ENCODE data around the gene CCNK.

Gene CCNK

DNA sequence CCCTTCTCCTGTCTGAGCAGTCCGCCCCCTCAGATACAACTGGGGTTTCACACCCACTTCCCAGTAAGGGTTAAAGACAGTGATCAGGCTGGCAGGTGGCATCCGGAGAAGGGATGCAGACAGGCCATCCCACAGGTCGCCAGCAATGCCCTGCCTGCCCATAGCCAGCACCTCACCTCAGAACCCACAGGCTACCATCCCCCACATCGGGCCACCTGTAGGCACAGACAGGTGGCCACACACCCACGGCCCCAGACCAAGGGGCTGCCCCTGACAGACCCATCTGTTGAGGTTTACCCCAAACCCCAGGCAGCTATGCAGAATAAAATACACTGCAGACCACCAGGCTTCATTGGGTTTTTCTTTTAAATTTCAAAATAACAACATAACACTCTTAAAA lies 57.5 kb downstream of the CCNK start:
- DNase-seq, result no peak

DNA sequence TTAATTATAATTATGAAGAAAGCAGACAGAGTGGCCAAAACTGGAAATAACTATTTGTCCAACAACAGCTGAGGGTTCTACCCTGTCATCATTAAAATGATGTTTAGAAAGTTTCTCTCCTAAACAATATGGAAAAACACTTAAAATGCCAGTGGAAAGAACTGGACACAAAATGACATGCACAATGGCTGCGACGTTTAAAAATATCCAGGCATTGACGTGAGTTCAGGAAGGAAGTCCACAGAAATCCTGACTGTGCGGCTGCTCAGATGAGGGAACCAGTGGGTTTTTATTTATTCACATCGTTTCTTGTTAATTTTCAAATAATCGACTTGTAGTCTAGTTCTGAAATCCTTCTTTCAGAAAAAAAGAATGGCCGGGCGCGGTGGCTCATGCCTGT lies 58.3 kb downstream of the CCNK start:
- no peak for DNase-seq

DNA sequence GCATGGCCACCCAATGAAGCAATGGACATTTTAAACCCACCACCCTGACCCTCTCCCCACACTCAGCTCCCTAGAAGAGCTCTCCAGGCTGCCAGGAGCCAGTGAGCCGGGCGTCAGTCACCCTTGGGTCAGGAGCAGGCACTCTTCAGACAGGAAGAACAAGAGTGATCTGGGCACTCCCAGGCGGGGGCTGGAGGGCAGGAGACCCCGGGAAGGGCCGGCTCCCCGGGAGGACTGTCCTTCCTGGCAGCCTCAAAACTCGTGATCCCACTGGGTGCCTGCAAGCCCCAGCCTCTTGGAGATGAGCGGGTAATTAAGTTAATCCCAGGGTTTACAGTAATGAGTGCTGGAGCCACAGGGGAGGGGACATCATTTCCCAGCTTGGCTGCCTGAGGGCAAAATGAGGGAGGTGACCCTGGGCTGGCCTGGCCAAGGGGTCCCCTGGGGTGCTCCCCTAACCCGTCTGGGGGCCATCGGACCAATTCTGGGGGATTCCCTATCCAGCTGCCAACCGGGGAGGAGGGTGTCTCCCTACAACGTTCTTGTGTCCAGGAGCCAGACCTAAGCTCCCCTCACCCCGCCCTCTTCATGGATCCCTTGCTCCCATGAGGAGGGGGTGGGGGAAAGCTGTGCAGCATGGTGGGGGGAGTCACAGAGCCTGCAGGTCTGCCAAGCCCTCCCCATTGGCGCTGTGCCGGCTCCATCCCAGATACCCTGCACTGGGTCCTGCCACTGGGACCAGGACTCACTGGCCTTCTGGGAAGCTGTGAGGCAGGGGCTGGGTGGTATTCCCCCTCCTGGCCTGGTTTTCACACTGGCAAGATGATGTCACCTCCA lies 59.2 kb downstream of the CCNK start:
- DNase-seq, result no peak

DNA sequence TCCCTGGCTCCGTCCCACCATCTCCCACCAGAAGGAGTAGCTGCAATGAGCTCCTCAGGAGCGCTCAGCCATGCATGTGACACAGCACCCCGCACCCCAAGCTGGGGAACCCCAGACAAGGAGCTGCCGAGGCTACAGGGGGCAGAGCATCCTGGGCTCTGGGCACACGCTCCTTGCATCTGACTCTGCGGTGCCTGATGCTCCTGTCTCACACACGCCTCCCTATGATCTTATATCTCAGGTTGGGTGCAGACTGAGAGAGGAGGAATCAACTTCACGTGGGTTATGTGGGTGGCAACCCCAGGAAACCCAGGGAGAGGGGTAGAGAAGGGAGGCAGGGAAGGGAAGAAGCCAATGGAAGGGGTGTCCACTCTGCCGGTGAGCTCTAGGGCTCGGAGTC lies 60.0 kb downstream of the CCNK start:
- DNase-seq, result no peak

DNA sequence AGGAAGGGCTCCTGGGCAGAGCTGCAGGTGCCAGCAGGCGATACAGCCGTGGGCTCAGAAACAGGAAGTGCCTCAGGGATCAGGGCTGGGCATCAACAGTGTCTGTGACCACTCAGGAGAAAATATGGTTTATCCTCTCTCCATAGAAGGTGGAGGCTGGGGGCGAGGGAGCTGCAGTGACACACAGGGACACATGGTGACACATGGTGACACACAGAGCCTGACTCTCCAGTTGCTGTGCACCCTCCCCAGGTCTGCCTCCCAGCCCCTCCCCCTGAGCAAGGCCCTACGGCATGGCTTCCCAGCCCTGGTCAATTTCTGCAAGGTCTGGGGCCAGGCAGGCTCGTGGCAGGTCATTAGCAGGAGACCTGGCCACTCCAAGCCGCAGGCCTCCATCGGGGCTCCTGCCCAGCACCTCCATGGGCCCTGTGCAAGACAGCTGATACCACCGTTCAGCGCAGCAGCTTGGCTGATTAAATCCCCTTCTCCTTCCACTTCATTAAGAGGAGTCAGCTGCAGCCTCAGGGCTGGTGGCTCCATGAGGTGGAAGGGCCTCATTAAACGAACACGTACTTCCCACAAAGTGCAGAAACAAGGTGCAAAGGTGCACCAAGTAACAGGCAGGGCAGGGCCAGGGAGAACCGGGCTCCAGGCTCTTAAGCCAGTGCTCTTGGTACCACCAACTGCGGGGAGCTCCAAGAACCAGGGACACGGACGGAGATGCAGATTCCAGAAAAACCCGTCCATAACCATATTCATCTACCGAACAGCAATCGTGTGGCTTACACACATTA lies 60.7 kb downstream of the CCNK start:
- DNase-seq, result no peak

DNA sequence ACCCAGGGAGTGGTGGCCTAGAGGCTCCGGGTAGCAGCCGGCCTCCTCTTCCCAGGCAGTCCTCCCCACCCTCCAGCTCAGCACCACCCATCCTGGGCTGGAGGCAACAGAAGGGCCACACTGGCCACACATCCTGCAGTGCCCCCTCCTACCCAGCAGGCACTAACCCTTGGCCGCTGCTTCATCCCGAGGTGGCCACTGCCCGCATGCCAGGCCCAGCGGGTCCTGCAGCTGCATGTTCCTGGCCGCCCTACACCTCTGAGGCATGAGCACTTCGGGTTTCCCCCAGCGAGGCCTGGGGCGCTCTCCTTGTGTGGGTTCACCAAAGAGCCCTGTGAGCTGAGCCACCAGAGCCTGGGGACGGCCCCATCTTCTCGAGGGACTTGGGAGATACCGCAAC lies 61.4 kb downstream of the CCNK start:
- no peak for DNase-seq

DNA sequence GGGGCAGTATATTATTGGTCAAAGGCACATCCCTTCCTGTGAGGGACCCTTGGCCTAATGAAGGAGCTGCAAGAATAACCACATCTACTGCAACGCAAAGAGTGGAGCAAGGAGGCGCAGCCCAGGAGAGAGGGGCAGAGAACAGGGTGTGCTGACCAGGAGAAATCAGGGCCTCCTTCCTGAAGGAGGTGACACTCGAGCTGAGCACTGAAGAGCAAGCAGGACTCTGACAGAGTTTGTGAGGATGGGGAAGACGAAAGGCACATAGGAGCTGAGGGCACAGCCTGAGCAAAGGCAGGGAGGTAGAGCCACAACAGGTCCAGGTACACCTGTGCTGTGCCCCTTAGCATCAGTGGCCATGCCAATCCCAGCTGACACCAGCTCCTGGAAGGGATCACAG lies 62.2 kb downstream of the CCNK start:
- no peak for DNase-seq

DNA sequence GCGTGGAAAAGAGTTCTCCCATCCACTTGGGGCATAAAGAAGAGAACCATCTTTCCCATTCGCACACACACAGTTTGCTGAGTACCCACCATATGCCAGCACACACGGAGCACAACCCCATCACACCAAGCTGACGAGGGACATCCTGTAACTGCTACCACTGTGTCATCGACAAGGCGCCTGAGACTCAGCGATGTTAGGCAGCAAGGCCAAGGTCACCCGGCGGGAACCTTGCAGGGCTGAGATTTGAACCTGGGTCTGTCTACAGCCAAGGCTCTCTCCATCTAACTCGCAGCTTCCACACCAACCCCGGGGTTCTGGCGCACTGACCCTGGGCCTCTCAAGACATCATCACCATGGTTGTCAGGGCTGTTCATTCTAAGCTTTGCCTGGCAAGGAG lies 62.8 kb downstream of the CCNK start:
- DNase-seq, result no peak

DNA sequence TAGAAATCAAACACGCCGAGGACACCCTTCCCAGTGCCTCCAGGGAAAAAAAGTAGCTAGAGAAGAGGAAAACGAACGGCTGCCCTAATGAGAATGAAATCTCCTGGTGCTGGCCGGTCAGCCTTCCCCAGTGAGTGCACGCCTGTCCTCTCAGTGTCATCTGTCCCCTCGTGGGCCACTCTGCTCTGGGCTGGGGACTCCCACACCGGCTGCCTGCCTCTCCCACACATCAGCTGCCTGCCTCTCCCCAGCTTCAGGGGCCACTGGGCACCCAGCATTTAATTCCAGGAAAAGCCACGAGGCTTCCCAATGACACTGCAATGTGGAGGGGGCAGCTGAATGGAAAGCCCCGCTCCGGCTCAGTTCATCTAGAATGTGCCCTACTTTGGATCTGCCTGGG lies 63.8 kb downstream of the CCNK start:
- no peak for DNase-seq

DNA sequence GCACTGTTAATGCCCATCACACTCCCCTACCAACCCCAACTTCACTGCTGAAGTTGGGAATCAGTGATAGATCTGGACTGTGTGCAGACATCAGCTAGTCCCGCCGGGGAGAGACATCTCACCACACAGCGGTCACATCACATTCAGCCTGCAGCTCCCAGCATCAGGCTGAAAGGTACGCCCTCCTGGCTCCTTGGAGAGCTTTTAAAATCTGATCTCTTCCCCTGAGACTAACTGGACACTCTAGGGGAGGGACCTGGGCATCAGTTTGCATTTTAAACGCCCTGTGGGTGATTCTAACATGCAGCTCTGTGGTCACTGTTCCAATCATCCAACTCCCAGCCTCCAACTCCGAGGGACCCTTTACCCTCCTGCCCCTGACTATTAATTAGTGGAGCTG lies 64.4 kb downstream of the CCNK start:
- DNase-seq, result no peak

DNA sequence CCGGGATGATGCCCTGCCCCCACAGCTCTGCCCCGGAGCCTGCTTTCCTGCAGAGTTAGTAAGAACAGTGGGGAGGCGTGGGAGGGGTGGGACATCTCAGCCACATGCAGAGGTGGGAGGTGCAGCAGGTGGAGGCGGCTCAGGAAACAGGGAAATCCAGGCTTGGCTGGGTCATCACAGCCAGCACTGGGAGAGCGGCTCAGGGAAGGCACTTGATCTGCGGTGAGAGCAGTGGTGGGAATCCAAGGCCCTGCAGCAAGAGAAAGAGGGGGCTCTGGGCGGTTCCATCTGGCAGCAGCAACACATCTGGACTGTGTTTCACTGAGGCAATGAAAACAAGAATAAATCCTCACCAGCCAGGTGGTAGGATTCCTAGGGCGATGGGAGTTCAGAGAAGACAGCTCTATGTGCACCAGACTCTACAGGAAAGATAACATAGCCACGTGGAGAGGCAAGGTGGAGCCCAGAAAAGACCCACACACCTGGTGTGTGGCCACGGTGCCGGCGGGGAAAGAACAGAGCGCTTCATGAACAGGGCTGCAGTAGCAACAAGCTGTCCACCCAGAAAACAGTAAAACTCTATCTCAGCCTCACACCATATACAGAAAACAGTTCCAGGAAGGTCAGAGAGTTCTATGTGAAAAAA lies 65.1 kb downstream of the CCNK start:
- no peak for DNase-seq

DNA sequence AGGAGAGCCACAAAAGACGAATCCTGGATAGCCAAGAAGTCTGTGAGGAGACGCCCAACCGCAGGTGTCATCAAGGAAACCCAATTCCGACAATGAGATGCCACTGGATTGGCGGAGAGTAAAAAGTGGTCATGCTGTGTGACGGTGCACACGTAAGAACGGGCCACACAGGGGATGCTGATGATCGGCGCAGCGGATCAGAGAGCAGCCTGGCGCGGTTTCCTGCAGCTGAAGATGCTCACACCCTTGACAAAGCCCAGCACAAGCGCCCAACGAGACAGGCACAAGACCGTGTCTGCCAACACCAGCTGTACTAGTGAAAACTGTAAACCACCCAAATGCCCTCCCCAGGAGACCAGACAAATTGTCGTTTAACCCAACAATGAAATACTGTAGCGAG lies 67.0 kb downstream of the CCNK start:
- no peak for DNase-seq

DNA sequence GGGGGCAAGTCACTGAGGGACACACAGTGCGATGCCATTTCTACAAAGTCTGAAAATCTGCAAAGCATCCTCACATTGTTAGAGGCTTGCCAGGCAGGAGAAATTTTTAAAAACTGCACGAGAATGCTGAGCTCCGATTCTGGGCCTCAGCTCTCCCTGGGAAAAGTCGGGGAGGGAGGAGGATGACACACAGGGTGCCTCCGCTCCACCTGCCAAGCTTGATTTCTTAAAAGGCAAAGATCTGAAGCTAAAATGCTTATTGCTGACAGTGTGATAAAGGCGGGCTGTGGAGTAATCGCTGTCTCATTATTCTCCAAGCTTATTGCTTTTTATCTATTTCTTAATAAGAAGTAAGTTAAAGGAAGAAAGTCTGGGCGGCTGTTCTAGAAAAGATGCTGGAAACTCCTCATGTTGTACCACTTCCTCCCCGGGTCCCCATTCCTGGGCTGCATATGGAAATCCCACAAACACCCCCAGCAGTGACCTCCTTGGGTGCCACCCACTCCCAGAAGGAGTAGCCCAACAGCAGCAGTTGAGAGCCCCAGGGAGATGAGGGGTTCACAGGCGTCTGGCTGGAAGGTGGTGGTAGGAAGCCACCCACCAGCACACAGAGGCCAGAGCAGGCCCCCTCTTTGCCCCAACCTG lies 67.8 kb downstream of the CCNK start:
- DNase-seq, result no peak

DNA sequence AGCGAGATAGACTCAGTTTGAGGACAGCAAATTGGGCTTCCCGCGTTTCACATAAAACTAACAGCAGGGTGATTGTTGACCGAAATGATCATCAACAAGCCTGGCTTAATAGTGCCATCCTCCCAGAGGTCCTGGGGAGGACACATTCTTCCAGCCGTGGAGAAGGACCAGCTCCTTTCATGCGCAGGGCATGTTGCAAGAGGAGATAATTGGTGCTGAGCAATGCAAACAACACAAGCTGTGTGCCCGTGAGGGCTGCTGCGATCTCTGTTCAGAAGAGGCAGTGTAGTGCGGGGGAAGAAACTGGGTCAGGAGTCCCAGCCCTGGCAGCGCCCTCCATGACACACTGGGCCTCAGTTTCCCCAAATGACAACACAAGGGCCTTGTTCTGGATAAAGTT lies 68.5 kb downstream of the CCNK start:
- no peak for DNase-seq

DNA sequence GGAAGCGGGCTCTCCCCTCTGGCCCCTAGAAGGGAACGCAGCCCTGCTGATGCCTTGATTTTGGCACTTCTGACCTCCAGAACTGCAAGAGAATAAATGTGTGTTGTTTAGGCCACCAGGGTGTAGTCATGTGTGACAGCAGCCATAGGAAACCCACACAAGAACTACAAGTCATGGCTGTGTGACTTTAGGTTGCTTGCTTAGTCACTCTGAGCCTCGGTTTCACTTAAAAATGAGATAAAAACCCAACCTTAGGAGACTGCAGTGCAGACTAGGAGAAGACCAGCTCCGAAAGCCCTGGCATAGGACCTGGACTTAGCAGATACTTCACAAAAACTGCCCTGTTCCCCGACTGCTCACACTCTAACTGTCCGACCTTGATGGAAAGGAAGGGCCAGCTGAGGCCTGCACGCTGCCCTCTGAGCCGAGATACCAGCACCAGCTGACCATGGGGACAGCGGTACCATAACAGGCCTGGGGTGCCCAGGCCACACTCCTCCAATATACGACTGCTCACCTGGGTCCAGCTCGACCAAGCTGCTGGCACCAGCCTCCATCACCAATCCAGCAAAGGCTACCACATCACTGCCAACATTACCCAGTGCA lies 69.3 kb downstream of the CCNK start:
- no peak for DNase-seq

DNA sequence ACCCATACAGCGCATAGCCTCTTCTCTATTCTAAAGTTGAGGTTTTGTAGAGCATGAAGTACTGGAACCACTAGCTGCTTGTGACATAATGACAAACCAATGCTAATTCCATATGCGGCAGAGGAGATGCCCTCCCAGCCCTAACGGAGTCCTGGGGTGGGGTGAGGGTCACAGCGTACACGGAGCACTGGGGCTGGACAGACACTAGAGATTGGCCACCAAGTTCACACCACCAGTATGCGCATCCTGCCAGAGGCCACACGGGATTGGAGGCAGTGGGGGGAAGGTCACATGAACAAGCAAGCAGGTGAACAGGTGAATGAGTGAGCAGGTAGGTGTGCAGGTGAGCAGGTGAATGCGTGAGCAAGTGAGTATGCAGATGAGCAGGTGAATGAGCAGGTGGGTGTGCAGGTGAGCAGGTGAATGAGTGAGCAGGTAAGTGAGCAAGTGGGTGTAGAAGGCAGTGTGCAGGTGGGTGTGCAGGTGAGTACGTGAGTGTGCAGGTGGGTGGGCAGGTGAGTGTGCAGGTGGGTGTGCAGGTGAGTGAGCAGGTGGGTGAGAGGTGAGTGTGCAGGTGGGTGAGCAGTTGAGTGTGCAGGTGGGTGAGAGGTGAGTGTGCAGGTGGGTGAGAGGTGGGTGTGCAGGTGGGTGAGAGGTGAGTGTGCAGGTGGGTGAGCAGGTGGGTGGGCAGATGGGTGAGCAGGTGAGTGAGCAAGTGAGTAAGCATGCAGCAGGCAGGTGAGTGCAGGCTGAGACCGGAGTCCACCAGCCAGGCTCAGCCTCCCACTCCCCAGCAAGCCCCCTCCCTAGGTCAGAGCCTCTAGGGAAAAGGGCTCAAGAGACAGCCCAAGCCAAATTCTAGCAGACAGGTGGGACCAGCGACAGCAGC lies 70.1 kb downstream of the CCNK start:
- no peak for DNase-seq

DNA sequence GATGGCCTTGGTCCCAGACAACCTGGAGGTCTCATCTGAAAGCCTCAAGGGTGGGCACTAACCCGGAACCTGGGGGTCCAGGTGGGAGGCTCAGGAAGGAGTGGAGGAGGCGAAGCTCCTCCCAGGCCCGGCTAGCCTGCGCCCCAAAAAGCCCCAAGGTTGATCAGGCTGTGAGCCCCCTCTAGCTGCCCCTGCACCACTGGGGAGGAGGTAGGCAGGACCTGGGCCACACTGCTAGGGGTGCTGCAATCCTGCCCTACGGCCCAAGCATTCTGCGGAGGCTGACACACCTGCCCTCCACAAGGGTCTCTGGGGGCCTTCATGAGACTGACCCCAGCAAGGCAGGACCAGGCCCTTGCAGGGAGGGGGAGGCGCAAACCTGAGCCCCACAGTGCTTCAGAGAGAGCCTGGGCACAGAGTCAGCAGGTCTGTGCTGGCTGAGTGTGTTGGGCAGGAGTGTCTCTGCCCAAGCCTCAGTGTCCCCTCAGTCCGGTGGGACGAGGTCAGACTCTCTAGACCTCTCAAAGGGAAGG lies 70.9 kb downstream of the CCNK start:
- no peak for DNase-seq

DNA sequence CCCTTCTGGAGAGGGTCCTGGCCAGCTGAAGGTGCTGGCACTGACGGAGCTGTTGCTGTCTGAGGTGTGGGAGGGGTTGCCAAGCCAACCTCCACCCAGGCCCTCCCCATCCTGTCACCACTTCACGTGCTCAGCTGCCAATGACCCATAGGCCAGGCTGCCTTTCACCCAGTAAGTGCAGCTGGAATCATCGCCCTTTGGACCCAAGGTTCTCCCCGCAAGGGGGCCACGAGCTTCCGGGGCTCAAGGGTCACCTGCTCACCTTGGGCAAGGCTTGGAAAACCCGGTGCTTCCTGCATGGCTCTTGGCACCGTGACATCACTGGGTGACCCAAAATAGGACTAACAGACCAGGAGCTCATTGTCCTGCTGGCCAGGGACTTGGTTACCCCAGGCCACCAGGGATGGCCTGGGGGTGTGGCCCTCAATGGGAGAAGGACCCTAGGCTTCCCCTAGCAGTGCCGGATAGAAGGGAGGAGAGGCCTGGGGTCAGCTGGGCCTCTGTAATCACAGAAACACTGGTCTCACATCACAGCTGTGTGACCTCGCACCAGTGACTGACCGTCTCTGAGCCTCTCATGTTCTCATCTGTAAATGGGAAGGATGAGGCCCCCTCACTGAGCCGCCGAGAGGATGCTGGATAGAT lies 71.5 kb downstream of the CCNK start:
- no peak for DNase-seq

DNA sequence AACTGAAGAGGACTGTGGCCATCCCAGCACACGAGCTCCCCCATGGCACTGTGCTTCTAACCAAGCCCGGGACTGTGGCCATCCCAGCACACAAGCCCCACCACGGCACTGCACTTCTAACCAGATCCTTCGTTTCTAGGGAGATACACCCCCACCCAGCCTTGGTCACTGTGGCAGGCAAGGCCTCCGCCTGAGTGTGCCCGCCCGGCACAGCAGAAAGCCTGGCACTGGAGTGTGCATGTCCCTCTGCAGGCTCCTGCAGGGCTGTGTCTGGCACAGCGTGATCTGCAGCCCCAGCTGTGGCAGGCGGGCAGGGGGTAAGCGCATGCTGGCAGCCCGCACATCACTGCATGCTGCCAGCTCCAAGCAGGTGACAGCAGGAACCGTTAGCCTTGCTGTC lies 73.0 kb downstream of the CCNK start:
- DNase-seq, result no peak

DNA sequence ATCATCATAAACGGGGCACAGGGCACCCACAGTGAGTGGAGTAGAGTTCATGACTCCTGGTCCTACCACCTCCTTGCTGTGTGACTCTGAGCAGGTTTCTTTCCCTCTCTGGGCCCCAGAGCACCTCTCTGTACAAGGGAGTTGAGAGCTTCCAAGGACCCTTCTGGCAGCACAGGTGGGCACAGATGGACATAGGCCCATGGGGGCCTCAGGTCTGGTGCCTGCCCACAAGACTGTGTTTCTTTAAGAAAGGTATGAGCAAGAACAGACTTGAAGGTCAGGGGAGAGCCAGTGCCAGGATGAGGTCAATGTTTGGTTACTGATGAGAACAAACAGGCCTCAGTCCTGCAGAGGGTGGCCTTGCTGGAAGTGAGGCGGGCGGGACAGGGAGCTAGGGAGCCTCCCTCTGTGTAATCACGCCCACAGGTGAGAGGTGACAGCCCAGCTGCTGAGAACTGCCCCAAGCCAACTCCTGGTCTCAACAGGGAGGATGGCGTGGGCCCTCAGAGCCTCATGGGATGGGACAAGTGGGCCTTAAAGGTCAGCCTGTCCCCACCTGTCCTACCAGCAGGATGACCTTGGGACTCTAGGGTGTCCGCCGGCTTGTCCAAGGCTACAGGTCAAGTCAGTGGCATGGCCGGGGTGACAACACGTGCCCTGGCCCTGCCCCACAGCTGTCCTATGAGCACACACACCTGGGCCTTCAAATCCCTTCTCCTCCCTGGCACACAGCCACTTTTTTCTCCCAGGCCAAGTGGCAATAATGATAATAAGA lies 73.7 kb downstream of the CCNK start:
- no peak for DNase-seq

All from GOT3 (cell line).